GM13977 (cell line): Measurements from ENCODE around the gene SH3PXD2A.

Experiments
- DNase-seq: peaks from one replicate; pipeline ENCODE4 v3.0.0; 2012; ENCODE audit warnings: low spot score
- in situ Hi-C: fragments of 300-500 bp; cut with MboI; formaldehyde crosslinking; loops from one replicate; pipeline ENCODE4 v1.12.0; 2022; ENCODE audit warnings: low sequenced_read_pairs, low pct_unique_long_range_greater_than_20kb, mixed read lengths, inconsistent platforms; ENCODE audit not compliant: unreplicated experiment
- TF ChIP-seq, protein P1 (sequence below): IDR thresholded peaks from 2 replicates; pipeline ENCODE4 v1.5.1; 2012; ENCODE audit warnings: mild to moderate bottlenecking, control low read depth; ENCODE audit not compliant: insufficient read depth; ENCODE audit errors: extremely low read depth, missing control alignments

SH3PXD2A gene

DNA sequence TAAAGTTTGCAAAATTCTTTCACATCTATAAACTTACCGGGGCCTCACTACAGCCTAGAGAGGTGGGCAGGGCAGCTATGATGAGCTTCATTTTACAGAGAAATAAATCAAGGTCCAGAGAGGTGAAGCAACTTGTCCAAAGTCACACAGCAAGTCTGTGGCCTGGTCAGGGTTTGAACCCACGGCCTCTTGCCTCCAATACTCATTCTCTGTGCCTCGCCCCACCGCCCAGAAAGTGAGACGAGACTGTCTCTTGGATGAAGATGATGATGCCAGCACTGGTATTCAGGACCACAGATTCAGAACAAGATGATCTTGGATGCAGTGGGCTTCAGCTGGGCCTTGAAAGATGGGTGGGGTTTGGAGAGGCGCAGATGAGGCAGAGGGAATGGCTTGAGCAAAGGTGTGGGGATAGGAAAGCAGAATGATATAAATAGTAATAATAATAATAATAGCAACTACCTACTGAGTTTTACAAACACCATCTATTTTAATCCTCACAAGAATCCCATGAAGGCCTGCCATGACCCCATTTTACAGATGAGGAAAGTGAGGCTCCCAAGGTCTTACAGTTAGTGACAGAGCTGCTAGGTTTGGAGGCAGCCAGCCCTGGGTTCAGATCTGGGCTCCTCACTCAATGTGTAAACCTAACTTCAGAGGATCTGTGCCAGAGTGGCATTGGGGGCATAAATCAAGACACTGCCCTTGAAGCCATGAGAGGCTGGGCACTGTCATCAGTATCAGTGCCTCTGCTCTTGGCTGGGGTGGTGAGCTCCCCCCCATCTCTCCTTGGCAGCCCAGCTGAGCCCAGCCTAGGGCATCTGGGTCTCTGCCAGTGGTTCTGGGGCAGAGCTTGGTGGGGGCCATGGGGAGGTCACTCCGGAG lies 291.9 kb downstream of the SH3PXD2A start:
- TF ChIP-seq, protein P1, sequence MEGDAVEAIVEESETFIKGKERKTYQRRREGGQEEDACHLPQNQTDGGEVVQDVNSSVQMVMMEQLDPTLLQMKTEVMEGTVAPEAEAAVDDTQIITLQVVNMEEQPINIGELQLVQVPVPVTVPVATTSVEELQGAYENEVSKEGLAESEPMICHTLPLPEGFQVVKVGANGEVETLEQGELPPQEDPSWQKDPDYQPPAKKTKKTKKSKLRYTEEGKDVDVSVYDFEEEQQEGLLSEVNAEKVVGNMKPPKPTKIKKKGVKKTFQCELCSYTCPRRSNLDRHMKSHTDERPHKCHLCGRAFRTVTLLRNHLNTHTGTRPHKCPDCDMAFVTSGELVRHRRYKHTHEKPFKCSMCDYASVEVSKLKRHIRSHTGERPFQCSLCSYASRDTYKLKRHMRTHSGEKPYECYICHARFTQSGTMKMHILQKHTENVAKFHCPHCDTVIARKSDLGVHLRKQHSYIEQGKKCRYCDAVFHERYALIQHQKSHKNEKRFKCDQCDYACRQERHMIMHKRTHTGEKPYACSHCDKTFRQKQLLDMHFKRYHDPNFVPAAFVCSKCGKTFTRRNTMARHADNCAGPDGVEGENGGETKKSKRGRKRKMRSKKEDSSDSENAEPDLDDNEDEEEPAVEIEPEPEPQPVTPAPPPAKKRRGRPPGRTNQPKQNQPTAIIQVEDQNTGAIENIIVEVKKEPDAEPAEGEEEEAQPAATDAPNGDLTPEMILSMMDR = no peak

DNA sequence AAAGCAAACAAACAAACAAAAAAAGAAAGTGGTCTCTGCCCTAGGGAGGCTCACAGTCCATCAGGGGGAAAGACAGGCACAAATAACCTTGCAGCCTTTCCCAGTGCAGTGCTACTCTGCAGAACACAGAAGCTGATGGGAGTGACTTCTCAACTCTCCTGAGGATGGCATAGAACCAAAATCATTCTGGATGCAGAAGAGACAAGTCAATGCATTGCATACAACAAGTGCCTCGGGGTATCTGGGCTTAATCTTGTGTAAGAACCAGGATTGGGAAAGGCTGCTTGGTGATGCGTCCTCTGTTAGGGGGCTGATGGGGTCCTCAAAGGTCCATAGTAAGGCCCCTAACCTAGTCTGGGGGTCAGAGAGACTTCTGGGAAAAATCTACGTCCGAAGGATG lies 293.0 kb downstream of the SH3PXD2A start:
- in situ Hi-C loops = no loop called here
- DNase-seq = no peak
- TF ChIP-seq, protein P1 = no peak

More for the DNA sequence above, 291.9 kb downstream of the SH3PXD2A start:
- DNase-seq = no peak
- in situ Hi-C loops = no loop called here

DNA sequence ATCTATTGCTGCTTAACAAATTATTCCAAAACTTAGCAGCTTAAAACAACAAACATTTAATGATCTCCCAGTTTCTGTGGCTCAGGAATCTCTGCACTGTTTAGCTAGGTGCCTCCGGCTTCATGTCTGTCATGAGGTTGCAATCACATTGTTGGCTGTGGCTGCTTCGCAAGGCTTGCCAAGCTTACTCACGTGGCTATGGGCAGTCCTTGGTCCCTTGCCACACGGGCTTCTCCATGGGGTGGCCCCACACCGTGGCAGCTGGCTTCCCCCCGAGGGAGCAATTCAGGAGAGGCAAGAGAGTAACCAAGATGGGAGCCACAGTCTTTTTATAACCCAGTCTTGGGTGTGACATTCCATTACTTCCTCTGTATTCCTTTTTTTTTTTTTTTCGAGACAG lies 294.5 kb downstream of the SH3PXD2A start:
- TF ChIP-seq, protein P1 = no peak
- no peak for DNase-seq
- in situ Hi-C loops = no loop called here

DNA sequence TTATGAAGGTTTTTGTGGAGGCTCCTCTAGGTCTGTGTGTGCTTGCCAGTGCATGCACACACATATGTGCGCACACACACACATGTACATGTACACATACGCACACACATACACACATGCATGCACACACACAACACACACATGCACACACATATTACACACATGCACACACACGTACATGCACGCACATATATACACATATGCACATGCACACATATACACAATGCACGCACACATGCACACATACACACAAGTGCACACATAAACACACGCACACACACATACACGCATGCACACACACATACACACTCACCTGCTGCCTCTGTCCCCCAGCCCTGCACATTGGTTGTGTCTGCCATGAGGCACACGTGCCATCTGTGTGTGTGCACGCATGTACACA lies 295.6 kb downstream of the SH3PXD2A start:
- DNase-seq = no peak
- in situ Hi-C loops = no loop called here
- TF ChIP-seq, protein P1 = no peak

DNA sequence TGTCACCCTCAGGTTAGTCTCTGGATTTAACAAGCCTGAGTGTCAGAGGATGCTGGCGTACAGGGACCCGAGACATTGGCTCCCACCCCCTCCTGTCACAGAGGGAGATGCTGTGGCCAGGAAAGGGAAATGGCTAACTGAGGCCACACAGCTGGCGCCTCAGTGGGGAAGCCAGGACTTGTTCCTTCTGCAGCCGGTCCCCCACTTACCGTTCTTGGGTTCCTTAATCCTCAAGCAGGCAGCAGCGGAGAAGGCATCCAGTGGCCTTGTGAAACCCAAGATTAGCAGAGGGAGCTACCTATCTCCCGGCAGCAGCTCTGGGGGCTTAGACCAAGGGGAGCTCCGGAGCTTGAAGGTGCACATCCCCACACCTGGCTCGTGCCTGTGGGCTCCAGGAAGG lies 296.5 kb downstream of the SH3PXD2A start:
- no peak for DNase-seq
- in situ Hi-C loops = no loop called here
- TF ChIP-seq, protein P1 = no peak

DNA sequence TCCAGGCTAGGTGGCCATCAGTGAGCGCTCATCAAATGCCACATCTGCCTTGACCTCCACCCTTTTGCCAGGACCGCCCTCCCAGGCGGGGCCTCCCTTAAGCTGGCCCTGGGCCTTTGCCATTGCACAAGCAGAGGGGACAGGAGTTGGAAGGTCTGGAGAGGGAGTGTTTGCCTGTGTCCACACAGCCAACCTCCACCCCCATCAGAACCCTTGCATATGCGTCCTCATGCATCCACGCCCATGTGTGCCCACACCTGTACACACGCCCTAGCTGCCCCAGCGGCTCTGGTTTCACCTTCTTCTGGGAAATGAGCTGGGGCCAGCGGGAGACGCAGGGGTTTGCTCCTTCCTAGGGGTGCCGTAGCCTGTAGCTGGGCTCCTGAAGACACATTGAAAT lies 297.9 kb downstream of the SH3PXD2A start:
- in situ Hi-C loops = no loop called here
- DNase-seq = no peak
- TF ChIP-seq, protein P1 = no peak
